GM18861 (cell line): ENCODE measurements around the gene CAST.
A peak's percentile ranks its signal among the peaks of the same experiment; 100 is the strongest.

Source experiments
- ATAC-seq: cut with Tn5 transposase; IDR thresholded peaks from one replicate; pipeline ENCODE4 v1.9.1; 2021; ENCODE audit not compliant: unreplicated experiment

CAST gene

DNA sequence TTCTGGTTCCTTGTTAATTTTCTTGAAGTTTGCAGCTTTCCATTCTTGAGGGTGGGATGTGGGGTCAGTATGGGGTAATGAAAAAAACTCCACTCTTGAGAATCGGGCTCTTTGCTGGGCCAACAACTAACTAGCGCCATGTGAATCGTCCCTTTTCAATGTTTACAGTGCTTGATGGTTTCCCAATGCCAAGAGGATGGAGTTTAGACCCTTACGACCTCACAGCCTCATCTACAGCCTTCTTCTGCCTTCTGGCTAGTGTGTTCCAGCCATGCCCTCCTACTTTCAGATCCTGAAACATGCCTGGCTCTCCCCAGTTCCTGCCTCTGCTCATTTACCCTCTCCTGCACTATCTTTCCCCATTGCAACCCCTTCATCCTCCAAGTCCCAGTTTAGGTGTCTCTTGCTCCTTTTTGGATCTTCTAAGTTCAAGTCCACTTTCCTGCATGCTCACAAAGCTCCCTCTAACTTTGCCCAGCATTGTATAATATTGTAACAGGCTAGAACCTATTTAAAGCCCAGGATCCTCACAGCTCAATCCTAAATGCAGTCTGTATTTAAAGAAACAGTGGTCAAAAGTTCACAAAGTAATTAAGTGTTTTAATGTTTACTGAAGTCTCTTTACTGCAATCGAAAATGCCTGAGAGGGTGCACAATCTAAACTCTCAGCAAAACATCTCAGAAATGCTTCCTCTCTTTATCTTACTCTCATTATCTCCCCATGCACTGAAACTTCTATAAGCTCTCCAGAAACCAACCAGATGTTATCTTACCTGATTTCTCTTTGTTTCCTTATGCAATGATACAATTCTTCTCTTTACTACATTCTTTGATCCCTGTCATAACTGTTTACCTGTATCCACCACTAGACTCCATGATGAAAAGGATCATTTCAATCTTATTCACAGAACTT is 20.6 kb upstream of the CAST start:
- no peak for ATAC-seq

- ATAC-seq, result no peak
These were observed 19.9 kb upstream of the CAST start for GRCh38 chr5:96642281-96642640.

DNA sequence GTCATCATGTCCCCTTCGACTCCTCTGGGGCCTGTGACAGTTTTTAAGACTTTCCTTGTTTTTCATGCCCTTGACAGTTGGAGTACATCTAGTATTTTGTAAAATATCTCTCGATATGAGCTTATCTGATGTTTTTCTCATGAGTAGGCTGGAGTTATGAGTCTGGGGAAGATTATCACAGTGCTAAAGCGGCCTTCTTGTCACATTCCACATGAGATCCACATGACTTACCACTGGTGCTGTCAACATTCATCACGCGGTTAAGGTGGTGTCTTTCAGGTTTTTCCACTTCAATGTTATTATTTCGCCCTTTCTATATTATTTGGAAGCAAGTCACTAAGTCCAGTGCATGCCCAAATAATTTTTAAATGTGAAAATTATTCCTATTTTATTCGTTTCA is 17.1 kb upstream of the CAST start:
- ATAC-seq, result no peak

GRCh38 chr5:96648023-96648422 is 14.2 kb upstream of the CAST start:
- ATAC-seq, result peak; percentile 57

GRCh38 chr5:96648593-96648992 is 13.6 kb upstream of the CAST start:
- no peak for ATAC-seq

DNA sequence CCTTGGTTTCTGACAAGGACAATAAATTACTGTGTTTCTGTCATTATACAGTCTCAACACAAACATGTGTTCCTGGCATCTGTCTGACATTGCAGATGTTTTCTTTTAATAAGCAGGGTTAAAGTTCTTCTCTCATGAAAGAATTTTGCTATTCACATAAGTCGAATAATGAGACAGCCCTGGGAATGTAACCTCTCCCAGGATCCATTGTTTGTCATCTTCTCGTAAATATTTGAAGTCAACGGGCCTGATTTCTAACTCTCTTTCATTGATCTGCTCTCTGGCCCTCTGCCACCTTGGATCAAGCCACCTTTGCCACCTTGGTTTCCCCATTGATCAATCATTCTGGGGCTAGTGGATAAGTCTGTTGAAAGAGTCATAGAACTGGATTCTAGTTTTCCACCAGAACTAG is 12.9 kb upstream of the CAST start:
- no peak for ATAC-seq

GRCh38 chr5:96649681-96650540 is 12.3 kb upstream of the CAST start:
- no peak for ATAC-seq

DNA sequence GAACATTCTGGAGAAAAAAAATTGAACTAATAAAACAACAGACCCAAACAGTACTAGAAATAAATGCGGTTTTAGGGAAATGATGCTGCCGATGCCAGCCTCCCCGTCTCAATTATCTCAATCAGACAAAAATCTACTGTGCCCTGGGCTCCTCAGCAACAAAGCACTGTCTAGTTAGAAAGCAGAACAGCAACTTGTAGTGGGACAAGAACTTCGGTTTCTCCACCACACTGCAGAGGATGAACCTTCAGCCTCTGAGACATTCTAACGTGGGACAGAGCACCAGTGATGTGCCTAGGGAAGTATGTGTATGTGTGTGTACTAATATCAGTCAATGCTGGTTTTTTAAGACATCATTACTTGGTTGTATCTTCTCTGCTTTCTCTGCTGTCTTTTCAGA is 11.1 kb upstream of the CAST start:
- ATAC-seq, result no peak

GRCh38 chr5:96651948-96652753 is 10.0 kb upstream of the CAST start:
- ATAC-seq, result no peak

DNA sequence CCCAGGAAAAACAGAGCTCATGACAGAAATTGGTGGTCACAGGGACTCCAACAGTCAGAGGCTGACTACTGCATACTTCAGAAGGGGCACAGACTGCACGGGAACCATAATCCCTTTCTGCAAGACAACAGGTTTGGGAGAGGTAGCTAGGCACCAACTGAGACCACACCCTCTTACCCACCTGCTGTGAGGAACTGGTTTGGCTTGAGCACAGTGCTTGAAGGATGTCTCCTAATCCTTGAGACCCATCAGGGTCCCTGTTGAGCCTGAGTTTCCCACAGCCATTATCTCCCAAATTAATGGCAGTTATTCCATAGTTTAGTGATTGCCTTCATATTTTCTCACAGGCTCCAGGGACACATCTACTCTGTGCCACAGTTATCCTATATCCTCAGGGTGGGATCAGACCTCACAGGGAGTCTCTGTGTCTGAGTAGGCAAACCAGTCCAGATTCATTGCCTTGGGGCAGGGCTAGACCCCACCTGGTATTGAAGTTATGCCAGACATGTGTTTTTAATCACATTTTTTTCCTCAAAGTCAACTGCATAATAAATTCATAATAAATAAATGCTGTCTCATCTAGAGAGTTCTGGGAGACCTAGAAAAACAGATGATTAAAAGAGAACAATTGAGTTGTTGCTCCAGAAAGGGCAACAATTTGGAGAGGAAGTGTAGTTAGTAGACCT is 9.3 kb upstream of the CAST start:
- ATAC-seq, result no peak

GRCh38 chr5:96654209-96654608 is 8.0 kb upstream of the CAST start:
- no peak for ATAC-seq

GRCh38 chr5:96655085-96655484 is 7.1 kb upstream of the CAST start:
- no peak for ATAC-seq

GRCh38 chr5:96655506-96655905 is 6.7 kb upstream of the CAST start:
- no peak for ATAC-seq

DNA sequence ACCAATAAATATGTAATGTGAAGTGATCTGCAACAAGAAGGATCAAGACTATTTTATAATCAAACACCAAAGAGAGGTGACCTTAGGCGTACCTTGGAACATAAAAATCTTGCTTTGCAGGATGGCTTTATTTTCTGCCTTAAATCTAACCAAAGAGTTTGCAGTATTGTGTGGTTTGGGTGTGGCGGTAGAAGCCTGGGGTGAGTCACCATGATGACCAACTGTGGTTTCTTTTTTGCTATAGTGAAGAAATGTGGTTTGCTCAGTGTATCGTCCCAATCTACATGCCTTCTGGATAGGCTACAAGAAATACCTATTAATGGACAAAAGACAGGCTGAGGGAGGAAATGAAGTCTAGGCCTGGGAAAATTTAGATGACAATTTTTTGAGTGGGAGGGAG is 5.1 kb upstream of the CAST start:
- ATAC-seq, result peak; percentile 76

DNA sequence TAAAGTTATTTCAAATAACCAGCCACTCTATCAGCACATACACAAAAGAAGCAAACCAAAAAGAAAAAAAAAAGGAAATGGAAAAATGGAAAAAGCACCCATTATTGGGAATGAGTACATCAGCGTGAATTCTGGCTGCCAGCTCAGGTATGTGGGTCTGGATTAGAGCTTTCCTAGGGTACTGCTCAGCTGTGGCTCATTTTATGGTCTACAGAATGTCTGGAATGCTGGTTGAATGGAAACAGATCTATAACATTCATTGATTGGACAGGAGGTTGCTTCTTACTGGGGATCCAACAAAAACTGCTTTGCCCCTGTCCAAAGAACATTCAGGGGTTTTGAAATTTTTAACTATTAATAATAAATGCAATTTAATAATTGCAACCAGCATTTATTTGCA is 3.9 kb upstream of the CAST start:
- ATAC-seq, result no peak

DNA sequence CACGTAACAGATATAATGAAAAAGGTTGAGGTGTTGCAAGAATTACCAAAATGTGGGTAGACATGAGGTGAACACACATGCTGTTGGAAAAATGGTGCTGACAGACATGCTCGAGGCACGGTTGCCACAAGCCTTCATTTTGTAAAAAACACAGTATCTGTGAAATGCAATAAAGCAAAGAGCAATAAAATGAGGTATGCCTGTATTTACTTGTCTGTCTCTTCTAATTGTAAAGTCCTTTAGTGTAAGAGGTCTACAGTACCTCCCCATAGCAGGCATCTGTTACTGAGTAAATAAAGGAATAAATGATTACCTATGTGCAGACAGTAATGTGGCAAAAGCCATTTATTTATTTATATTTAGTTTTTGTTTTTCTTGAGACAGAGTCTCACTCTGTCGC is 3.0 kb upstream of the CAST start:
- no peak for ATAC-seq

DNA sequence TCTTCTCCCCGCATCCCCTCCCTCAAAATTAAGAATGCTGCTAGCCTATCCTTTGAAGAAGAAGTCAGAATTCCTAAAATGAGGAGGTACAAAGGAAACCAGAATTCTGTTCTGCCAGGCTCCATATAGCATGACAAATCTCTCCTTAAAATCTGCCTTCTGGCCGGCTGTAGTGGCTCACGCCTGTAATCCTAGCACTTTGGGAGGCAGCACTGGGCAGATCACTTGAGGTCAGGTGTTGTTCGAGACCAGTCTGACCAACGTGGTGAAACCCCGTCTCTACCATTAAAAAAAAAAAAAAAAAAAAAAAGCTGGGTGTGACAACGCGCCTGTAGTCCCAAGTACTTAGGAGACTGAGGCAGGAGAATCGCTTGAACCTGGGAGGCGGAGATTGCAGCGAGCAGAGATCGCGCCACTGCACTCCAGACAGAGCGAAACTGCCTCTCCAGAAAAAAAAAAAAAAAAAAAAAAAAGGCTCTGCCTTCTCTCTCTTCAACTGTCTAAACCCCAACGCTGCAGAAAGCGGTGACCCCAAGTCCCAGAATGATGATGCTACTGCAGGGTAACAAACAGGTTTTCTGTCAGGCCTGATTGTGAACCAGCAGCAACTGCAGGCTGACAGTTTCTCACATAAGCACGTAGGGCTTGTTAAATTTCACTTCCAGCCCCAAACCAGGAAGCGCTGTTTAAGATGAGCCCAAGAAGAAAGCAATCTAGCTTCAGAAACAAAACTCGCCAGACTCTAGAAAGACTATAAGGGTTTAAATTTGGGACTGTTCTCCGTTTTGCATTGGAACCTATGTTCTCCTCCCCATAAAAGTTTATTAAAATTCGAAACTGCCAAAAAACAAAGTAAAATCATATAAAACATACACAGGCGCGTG is 963 bp upstream of the CAST start:
- ATAC-seq, result no peak

- peak; percentile 63 for ATAC-seq
These were observed 746 bp downstream of the CAST start for GRCh38 chr5:96662725-96663518.

DNA sequence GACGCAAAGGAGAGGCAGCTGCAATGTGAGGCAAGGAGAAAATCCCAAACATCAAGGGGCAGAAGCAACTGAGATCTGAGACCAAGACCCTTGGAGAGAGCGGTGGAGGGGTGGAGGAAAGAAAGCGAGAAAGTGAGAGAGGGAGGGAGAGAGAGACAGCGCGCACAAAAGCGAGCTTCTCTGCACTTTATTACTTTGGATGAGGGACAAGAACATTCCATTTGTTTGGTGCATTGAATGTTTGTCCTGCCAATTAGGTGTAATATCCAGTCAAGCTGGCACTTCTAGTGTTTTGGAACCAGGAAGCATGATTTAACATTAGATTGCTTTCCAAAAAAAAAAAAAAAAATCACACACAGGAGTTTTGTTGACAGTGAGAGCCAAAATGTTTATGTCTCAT is 1.4 kb downstream of the CAST start:
- no peak for ATAC-seq
